PFSK-1 (cell line): ENCODE data around the gene TMC5.

ENCODE experiments used
- POLR2AphosphoS5 ChIP-seq: IDR thresholded peaks from 2 replicates; pipeline ENCODE4 v1.6.1; 2012; ENCODE audit warnings: low read depth, mild to moderate bottlenecking, control low read depth, low read length, moderate library complexity
- REST ChIP-seq, 2 experiments: IDR thresholded peaks; 2 replicates each; pipeline versions ENCODE4 v1.6.1 to v1.8.0; 2011 to 2012; ENCODE audit warnings: low read depth in 2 of 2, low read length in 2 of 2, control low read depth in 1 of 2, inconsistent platforms in 1 of 2, mild to moderate bottlenecking in 1 of 2, moderate library complexity in 1 of 2; ENCODE audit not compliant: insufficient read depth in 1 of 2
- TAF1 ChIP-seq: IDR thresholded peaks from 2 replicates; pipeline ENCODE4 v1.6.1; 2012; ENCODE audit warnings: low read length, control low read depth, borderline replicate concordance; ENCODE audit not compliant: insufficient read depth

DNA sequence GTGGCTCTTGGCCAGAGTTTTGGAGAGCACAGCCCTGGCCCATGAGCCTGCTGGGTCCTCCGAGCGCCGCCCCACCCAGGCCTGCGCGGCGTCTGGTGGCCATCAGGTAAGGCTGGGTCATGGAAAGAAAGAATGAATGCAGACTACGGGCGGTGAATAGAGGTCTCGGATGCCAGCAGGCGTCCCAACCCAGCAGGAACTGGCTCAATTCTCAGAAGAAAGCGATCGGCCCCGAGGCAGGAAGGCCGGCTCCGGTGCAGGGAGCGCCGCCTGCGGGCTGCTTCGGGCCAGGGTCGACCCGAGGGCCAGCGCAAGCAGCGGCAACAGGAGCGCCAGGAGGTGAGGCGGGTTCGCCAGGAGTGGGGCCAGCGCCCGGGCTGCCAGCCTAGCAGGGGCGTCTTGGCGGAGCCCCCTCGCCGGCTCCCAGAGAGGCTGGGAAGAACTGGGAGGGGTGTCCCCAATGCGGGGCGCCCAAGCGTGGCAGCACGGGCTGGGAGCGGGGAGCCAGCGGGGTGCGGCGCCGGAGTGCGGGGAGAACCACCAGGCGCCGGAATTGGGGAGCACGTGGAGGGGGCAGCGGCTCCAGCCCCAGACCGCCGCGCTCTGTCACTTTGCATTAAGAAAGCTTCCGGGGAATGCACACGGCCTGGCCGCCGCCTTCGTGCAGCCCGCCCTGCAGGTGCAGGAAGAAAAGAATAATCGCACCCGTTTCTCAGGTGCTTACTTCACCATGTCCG, 7.1 kb upstream of the TMC5 start:
- TF ChIP-seq TAF1 (no peak), POLR2AphosphoS5 (no peak), REST (IDR thresholded peaks at IDR 0.05; ENCODE audit: insufficient read depth in 1 of 2, low read depth in 2 of 2, low read length in 2 of 2) (no peak)
